ENCODE data around the gene LRRC23.

LRRC23 gene

GRCh38 chr12:6946920-6947374, 42.3 kb downstream of the LRRC23 start:
- Histone ChIP-seq H2BK12ac (ENCODE audit: low read length in 2 of 2) (no peak overlapping the region), H2BK5ac (ENCODE audit: low read depth, low read length, poor library complexity, severe bottlenecking) (no peak overlapping the region), H3K9me3 (ENCODE audit: control insufficient read depth, low read length) (no peaks in the 10 kb centered on the region), H3K14ac (ENCODE audit: low read length in 2 of 2) (peak overlapping the region in 1 of 2 experiments; percentile 58), H3K4me2 (ENCODE audit: low read length, poor library complexity, severe bottlenecking) (peak overlapping the region; percentile 78), H3K4me1 (ENCODE audit: control insufficient read depth, insufficient read depth, low read depth, low read length) (peaks cover 28% of the 10 kb centered on the region), H3K27me3 (ENCODE audit: control insufficient read depth in 1 of 2, insufficient read depth in 1 of 2, low read length in 2 of 2) (peaks cover 0 to under 1% of the 10 kb centered on the region in 2 experiments), H3K23ac (ENCODE audit: low read length in 2 of 2) (no peak overlapping the region), H2AFZ (ENCODE audit: low read depth, low read length) (no peak overlapping the region), H2BK120ac (ENCODE audit: low read depth, low read length) (no peak overlapping the region), H3K4me3 (ENCODE audit: insufficient read depth in 1 of 2, low read depth in 1 of 2, low read length in 2 of 2) (peak overlapping the region in 1 of 2 experiments; percentile 56), H3K27ac (ENCODE audit: low read length, poor library complexity, severe bottlenecking) (no peak overlapping the region), H3K36me3 (ENCODE audit: control insufficient read depth in 1 of 2, insufficient read depth in 2 of 2, low read depth in 1 of 2, low read length in 2 of 2) (peaks cover 10 to 14% of the 10 kb centered on the region in 2 experiments), H4K91ac (ENCODE audit: low read length) (no peak overlapping the region), H3K4ac (ENCODE audit: low read depth in 1 of 2, low read length in 2 of 2) (no peak overlapping the region), H4K8ac (ENCODE audit: low read length) (no peak overlapping the region), H2BK15ac (ENCODE audit: low read depth, poor library complexity, severe bottlenecking) (no peak overlapping the region), H3K18ac (ENCODE audit: low read depth in 1 of 2, low read length in 2 of 2) (peak overlapping the region in 1 of 2 experiments; percentile 49), H3K79me1 (replicated peaks; ENCODE audit: low read length, poor library complexity, severe bottlenecking) (peaks cover 5% of the 10 kb centered on the region), H3K9ac (ENCODE audit: low read length) (no peak overlapping the region), H2AK5ac (ENCODE audit: low read length, severe bottlenecking) (no peak overlapping the region)
- no peak for DNase-seq
- WGBS = 76% methylated on average over 8 of the region's 8 CpGs

- no peak overlapping the region for H2BK15ac ChIP-seq (ENCODE audit: low read depth, poor library complexity, severe bottlenecking)
- no peak overlapping the region for H2BK5ac ChIP-seq (ENCODE audit: low read depth, low read length, poor library complexity, severe bottlenecking)
- no peak overlapping the region for H4K8ac ChIP-seq (ENCODE audit: low read length)
- peaks cover 31% of the 10 kb centered on the region for H3K4me1 ChIP-seq (ENCODE audit: control insufficient read depth, insufficient read depth, low read depth, low read length)
- no peaks in the 10 kb centered on the region for H3K9me3 ChIP-seq (ENCODE audit: control insufficient read depth, low read length)
- WGBS = 95% methylated on average over 8 of the region's 8 CpGs
- no peak overlapping the region for H3K4me2 ChIP-seq (ENCODE audit: low read length, poor library complexity, severe bottlenecking)
- no peak overlapping the region for H2AFZ ChIP-seq (ENCODE audit: low read depth, low read length)
- no peak for DNase-seq
- H3K4me3 ChIP-seq (ENCODE audit: insufficient read depth in 1 of 2, low read depth in 1 of 2, low read length in 2 of 2) = no peak overlapping the region
- peak overlapping the region; percentile 23 for H4K91ac ChIP-seq (ENCODE audit: low read length)
- H3K14ac ChIP-seq (ENCODE audit: low read length in 2 of 2) = no peak overlapping the region
- no peak overlapping the region for H2BK120ac ChIP-seq (ENCODE audit: low read depth, low read length)
- H3K18ac ChIP-seq (ENCODE audit: low read depth in 1 of 2, low read length in 2 of 2) = no peak overlapping the region
- no peak overlapping the region for H3K27ac ChIP-seq (ENCODE audit: low read length, poor library complexity, severe bottlenecking)
- H2BK12ac ChIP-seq (ENCODE audit: low read length in 2 of 2) = no peak overlapping the region
- H3K36me3 ChIP-seq (ENCODE audit: control insufficient read depth in 1 of 2, insufficient read depth in 2 of 2, low read depth in 1 of 2, low read length in 2 of 2) = peaks cover 10 to 11% of the 10 kb centered on the region in 2 experiments
- H3K23ac ChIP-seq (ENCODE audit: low read length in 2 of 2) = no peak overlapping the region
- H3K4ac ChIP-seq (ENCODE audit: low read depth in 1 of 2, low read length in 2 of 2) = no peak overlapping the region
- H3K27me3 ChIP-seq (ENCODE audit: control insufficient read depth in 1 of 2, insufficient read depth in 1 of 2, low read length in 2 of 2) = peaks cover 0 to 6% of the 10 kb centered on the region in 2 experiments
- no peak overlapping the region for H3K9ac ChIP-seq (ENCODE audit: low read length)
- H3K79me1 ChIP-seq (replicated peaks; ENCODE audit: low read length, poor library complexity, severe bottlenecking) = peaks cover 5% of the 10 kb centered on the region
- H2AK5ac ChIP-seq (ENCODE audit: low read length, severe bottlenecking) = no peak overlapping the region
Observed at GRCh38 chr12:6947615-6948014, 43.0 kb downstream of the LRRC23 start.

- no peak overlapping the region for H3K14ac ChIP-seq (ENCODE audit: low read length in 2 of 2)
- H2BK5ac ChIP-seq (ENCODE audit: low read depth, low read length, poor library complexity, severe bottlenecking) = no peak overlapping the region
- DNase-seq = no peak
- peaks cover 10 to 11% of the 10 kb centered on the region in 2 experiments for H3K36me3 ChIP-seq (ENCODE audit: control insufficient read depth in 1 of 2, insufficient read depth in 2 of 2, low read depth in 1 of 2, low read length in 2 of 2)
- no peak overlapping the region for H3K4ac ChIP-seq (ENCODE audit: low read depth in 1 of 2, low read length in 2 of 2)
- 95% methylated on average over 11 of the region's 15 CpGs for WGBS
- peaks cover 5% of the 10 kb centered on the region for H3K79me1 ChIP-seq (replicated peaks; ENCODE audit: low read length, poor library complexity, severe bottlenecking)
- H3K27me3 ChIP-seq (ENCODE audit: control insufficient read depth in 1 of 2, insufficient read depth in 1 of 2, low read length in 2 of 2) = peaks cover 0 to 6% of the 10 kb centered on the region in 2 experiments
- no peak overlapping the region for H3K27ac ChIP-seq (ENCODE audit: low read length, poor library complexity, severe bottlenecking)
- no peak overlapping the region for H4K91ac ChIP-seq (ENCODE audit: low read length)
- no peaks in the 10 kb centered on the region for H3K9me3 ChIP-seq (ENCODE audit: control insufficient read depth, low read length)
- no peak overlapping the region for H2BK120ac ChIP-seq (ENCODE audit: low read depth, low read length)
- H3K9ac ChIP-seq (ENCODE audit: low read length) = no peak overlapping the region
- H2AK5ac ChIP-seq (ENCODE audit: low read length, severe bottlenecking) = no peak overlapping the region
- no peak overlapping the region for H2AFZ ChIP-seq (ENCODE audit: low read depth, low read length)
- no peak overlapping the region for H2BK12ac ChIP-seq (ENCODE audit: low read length in 2 of 2)
- no peak overlapping the region for H4K8ac ChIP-seq (ENCODE audit: low read length)
- no peak overlapping the region for H3K4me2 ChIP-seq (ENCODE audit: low read length, poor library complexity, severe bottlenecking)
- no peak overlapping the region for H2BK15ac ChIP-seq (ENCODE audit: low read depth, poor library complexity, severe bottlenecking)
- H3K18ac ChIP-seq (ENCODE audit: low read depth in 1 of 2, low read length in 2 of 2) = no peak overlapping the region
- no peak overlapping the region for H3K4me3 ChIP-seq (ENCODE audit: insufficient read depth in 1 of 2, low read depth in 1 of 2, low read length in 2 of 2)
- peaks cover 28% of the 10 kb centered on the region for H3K4me1 ChIP-seq (ENCODE audit: control insufficient read depth, insufficient read depth, low read depth, low read length)
- H3K23ac ChIP-seq (ENCODE audit: low read length in 2 of 2) = no peak overlapping the region
Observed at GRCh38 chr12:6948873-6949594, 44.4 kb downstream of the LRRC23 start.

GRCh38 chr12:6950401-6950801, 45.8 kb downstream of the LRRC23 start:
- Histone ChIP-seq H3K4me3 (ENCODE audit: insufficient read depth in 1 of 2, low read depth in 1 of 2, low read length in 2 of 2) (no peak overlapping the region), H2BK12ac (ENCODE audit: low read length in 2 of 2) (no peak overlapping the region), H3K4me2 (ENCODE audit: low read length, poor library complexity, severe bottlenecking) (no peak overlapping the region), H3K79me1 (replicated peaks; ENCODE audit: low read length, poor library complexity, severe bottlenecking) (peaks cover 5% of the 10 kb centered on the region), H2BK120ac (ENCODE audit: low read depth, low read length) (no peak overlapping the region), H3K23ac (ENCODE audit: low read length in 2 of 2) (no peak overlapping the region), H3K9me3 (ENCODE audit: control insufficient read depth, low read length) (no peaks in the 10 kb centered on the region), H3K27me3 (ENCODE audit: control insufficient read depth in 1 of 2, insufficient read depth in 1 of 2, low read length in 2 of 2) (peaks cover 0 to 15% of the 10 kb centered on the region in 2 experiments), H3K36me3 (ENCODE audit: control insufficient read depth in 1 of 2, insufficient read depth in 2 of 2, low read depth in 1 of 2, low read length in 2 of 2) (peaks cover 8 to 18% of the 10 kb centered on the region in 2 experiments), H3K18ac (ENCODE audit: low read depth in 1 of 2, low read length in 2 of 2) (no peak overlapping the region), H3K4ac (ENCODE audit: low read depth in 1 of 2, low read length in 2 of 2) (no peak overlapping the region), H2BK5ac (ENCODE audit: low read depth, low read length, poor library complexity, severe bottlenecking) (no peak overlapping the region), H4K8ac (ENCODE audit: low read length) (no peak overlapping the region), H3K9ac (ENCODE audit: low read length) (no peak overlapping the region), H2AFZ (ENCODE audit: low read depth, low read length) (no peak overlapping the region), H2AK5ac (ENCODE audit: low read length, severe bottlenecking) (no peak overlapping the region), H3K27ac (ENCODE audit: low read length, poor library complexity, severe bottlenecking) (no peak overlapping the region), H2BK15ac (ENCODE audit: low read depth, poor library complexity, severe bottlenecking) (no peak overlapping the region), H4K91ac (ENCODE audit: low read length) (no peak overlapping the region), H3K14ac (ENCODE audit: low read length in 2 of 2) (no peak overlapping the region), H3K4me1 (ENCODE audit: control insufficient read depth, insufficient read depth, low read depth, low read length) (peaks cover 27% of the 10 kb centered on the region)
- 98% methylated on average over 1 of the region's 1 CpG for WGBS
- DNase-seq = no peak
